ENCODE results near the gene CLMN. TPM values are rescaled to one million over a fixed set of nuclear protein-coding genes. Genes with fewer than 3 reads are reported as not detected.
A peak's percentile ranks its signal among the peaks of the same experiment; 100 is the strongest.
"Not testable (repeated sequence)": the region's sequence is repeated elsewhere in the genome, so short reads cannot be mapped to it uniquely, and the experiment has no call there.

The CLMN gene
- total RNA-seq, 2 donors from 2014 or later: 5.8 to 6.9 TPM

- ATAC-seq (no peak), DNase-seq (ENCODE audit: low spot score in 2 of 2) (no peak)
- Mint-ChIP-seq H3K9me3 (peaks cover 3 to 7% of the 10 kb centered on the region in 2 donors), H3K27ac (no peak overlapping the region), H3K36me3 (peaks cover 15 to 23% of the 10 kb centered on the region in 2 donors)
Measured at GRCh38 chr14:95151561-95151960, 168.1 kb downstream of the CLMN start.

DNA sequence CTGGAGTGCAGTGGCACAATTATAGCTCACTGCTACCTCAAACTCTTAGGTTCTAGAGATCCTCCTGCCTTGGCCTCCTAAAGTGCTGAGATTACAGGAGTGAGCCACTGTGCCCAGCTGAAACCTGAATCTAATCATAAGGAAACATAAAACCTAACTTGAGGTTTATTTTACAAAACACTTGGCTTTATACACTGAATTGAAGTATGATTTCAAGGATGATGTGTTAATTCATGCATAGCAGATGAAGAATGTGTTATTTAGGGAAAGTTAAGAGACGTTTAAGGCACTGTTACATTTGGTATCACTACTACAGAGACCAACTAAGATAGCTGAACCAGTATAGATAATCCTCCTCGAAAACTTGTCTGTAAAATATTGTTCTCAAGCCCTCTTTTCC, 168.8 kb downstream of the CLMN start:
- H3K9me3 Mint-ChIP-seq: peaks cover 3 to 10% of the 10 kb centered on the region in 2 donors
- H3K36me3 Mint-ChIP-seq: peaks cover 16 to 30% of the 10 kb centered on the region in 2 donors
- DNase-seq (ENCODE audit: low spot score in 2 of 2): no peak
- no peak overlapping the region for H3K27ac Mint-ChIP-seq
- peak in 1 of 2 donors; percentile 39 for ATAC-seq

DNA sequence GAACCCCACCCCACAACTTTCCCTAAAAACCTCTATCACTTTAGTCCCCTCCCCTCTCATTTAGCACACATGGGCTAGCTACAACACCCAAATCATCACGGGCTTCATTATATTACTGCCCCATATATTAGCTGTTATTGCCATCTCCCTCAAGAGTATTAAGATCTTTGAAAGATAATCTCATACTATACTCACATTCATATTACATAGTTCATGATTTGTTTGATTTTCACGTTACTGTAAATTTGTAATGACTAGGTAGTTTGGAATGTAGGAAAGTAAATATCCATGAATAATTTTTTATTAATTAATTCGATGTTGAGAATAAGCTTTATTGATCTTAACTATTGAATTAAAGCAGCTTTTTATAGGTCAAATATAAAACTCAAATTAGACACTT, 170.3 kb downstream of the CLMN start:
- Mint-ChIP-seq H3K36me3 (peaks cover 18 to 35% of the 10 kb centered on the region in 2 donors), H3K27ac (no peak overlapping the region), H3K9me3 (peaks cover 3 to 10% of the 10 kb centered on the region in 2 donors)
- no peak for DNase-seq (ENCODE audit: low spot score in 2 of 2)
- no peak for ATAC-seq

DNA sequence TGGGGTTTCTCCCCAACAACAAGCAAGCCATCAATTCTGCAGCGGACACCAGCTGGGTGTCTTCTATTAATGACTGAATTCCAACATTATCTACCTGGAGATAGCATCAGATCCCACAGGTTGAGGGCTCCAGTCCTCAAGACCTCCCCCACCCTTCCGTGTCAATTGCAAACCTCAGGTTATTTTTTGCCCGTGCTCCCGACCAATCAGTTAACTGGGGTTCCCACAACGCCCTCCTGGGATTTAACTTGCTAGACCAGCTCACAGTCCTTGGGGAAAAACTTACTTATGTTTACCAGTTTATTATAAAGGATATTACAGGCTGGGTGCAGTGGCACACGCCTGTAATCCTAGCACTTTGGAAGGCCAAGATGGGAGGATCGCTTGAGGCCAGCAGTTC, 172.1 kb downstream of the CLMN start:
- peaks cover 18 to 35% of the 10 kb centered on the region in 2 donors for H3K36me3 Mint-ChIP-seq
- H3K27ac Mint-ChIP-seq: no peak overlapping the region
- H3K9me3 Mint-ChIP-seq: peaks cover 3 to 10% of the 10 kb centered on the region in 2 donors
- no peak for DNase-seq (ENCODE audit: low spot score in 2 of 2)
- ATAC-seq: no peak

- Mint-ChIP-seq H3K36me3 (peaks cover 18 to 35% of the 10 kb centered on the region in 2 donors), H3K27ac (peak overlapping the region in 1 of 2 donors; percentile 31), H3K9me3 (peaks cover 3 to 10% of the 10 kb centered on the region in 2 donors)
- ATAC-seq (no peak), DNase-seq (ENCODE audit: low spot score in 2 of 2) (no peak)
Measured at GRCh38 chr14:95146079-95146771, 173.5 kb downstream of the CLMN start.

DNA sequence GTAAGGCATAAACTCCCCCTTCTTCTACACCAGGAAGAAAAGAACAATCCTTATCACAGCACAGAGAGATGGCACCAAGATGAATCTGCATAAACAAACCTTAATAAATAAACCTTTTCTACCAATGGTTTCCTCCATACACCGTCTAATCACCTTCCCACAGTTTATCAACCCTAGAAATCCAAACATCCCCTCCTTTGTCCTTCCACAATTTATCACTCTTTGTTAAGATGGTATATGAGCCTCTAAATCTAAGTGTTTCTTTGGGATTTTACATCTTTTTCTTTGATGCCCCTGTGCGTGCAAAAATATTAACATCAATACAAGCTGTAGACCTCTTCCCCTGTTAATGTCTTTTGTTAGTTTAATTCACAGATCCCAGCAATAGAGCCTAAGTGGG, 174.9 kb downstream of the CLMN start:
- DNase-seq (ENCODE audit: low spot score in 2 of 2): no peak
- ATAC-seq: no peak
- peaks cover 18 to 40% of the 10 kb centered on the region in 2 donors for H3K36me3 Mint-ChIP-seq
- H3K27ac Mint-ChIP-seq: no peak overlapping the region
- H3K9me3 Mint-ChIP-seq: peaks cover 3 to 10% of the 10 kb centered on the region in 2 donors

GRCh38 chr14:95143808-95144620, 175.7 kb downstream of the CLMN start:
- peaks cover 3 to 10% of the 10 kb centered on the region in 2 donors for H3K9me3 Mint-ChIP-seq
- peaks cover 18 to 40% of the 10 kb centered on the region in 2 donors for H3K36me3 Mint-ChIP-seq
- ATAC-seq (no peak), DNase-seq (ENCODE audit: low spot score in 2 of 2) (no peak)
- H3K27ac Mint-ChIP-seq: peak overlapping the region in 1 of 2 donors; percentile 17

GRCh38 chr14:95142208-95142607, 177.5 kb downstream of the CLMN start:
- H3K27ac Mint-ChIP-seq: no peak overlapping the region
- ATAC-seq (no peak), DNase-seq (ENCODE audit: low spot score in 2 of 2) (no peak)
- peaks cover 11 to 29% of the 10 kb centered on the region in 2 donors for H3K36me3 Mint-ChIP-seq
- H3K9me3 Mint-ChIP-seq: peaks cover 0 to 7% of the 10 kb centered on the region in 2 donors

DNA sequence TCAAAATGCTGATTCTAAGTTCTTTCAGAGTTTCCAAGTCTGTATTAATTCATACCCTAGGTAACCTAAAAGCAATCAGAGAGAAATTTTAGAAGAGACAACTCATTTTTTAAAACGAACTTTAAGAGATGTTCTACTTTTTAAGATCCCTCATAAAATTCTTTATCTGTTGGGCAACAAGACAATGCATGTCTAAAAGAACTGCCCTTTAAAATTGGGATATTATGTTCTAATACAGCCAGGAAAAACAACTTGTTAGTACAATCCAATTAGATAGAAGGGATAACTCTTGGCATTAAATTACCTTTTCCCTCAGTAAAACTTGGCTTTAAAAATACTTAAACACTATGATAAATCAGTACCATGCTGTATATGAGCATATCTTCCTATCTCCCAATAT, 178.0 kb downstream of the CLMN start:
- Mint-ChIP-seq H3K36me3 (peaks cover 9 to 27% of the 10 kb centered on the region in 2 donors), H3K27ac (no peak overlapping the region), H3K9me3 (peaks cover 0 to 9% of the 10 kb centered on the region in 2 donors)
- DNase-seq (ENCODE audit: low spot score in 2 of 2): no peak
- ATAC-seq: no peak

GRCh38 chr14:95140060-95140858, 179.4 kb downstream of the CLMN start:
- Mint-ChIP-seq H3K9me3 (peaks cover 0 to 5% of the 10 kb centered on the region in 2 donors), H3K36me3 (peaks cover 0 to 24% of the 10 kb centered on the region in 2 donors), H3K27ac (peak overlapping the region; percentile 23 to 87)
- no peak for DNase-seq (ENCODE audit: low spot score in 2 of 2)
- peak; percentile 31 to 83 for ATAC-seq

GRCh38 chr14:95138876-95139275, 180.8 kb downstream of the CLMN start:
- H3K36me3 Mint-ChIP-seq: peaks cover 0 to 24% of the 10 kb centered on the region in 2 donors
- no peak for DNase-seq (ENCODE audit: low spot score in 2 of 2)
- no peak for ATAC-seq
- H3K9me3 Mint-ChIP-seq: peaks cover 0 to 5% of the 10 kb centered on the region in 2 donors
- no peak overlapping the region for H3K27ac Mint-ChIP-seq

DNA sequence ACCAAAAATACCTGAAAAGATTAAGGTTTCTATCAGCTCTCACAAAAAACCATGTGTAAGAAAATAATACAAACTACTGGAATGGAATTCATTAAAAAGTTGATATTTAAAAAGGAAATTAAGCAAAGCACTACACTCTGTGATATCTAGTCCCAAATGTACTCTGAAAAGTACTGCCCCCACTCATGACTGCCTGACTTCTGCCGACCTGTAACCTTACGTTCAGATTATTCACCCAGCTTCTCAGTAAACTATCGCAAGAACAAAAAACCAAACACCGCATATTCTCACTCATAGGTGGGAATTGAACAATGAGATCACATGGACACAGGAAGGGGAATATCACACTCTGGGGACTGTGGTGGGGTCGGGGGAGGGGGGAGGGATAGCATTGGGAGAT, 181.3 kb downstream of the CLMN start:
- ATAC-seq; H3K27ac Mint-ChIP-seq; H3K9me3 Mint-ChIP-seq; DNase-seq (ENCODE audit: low spot score in 2 of 2): not testable (repeated sequence)
- H3K36me3 Mint-ChIP-seq: peaks cover 0 to 24% of the 10 kb centered on the region in 2 donors

DNA sequence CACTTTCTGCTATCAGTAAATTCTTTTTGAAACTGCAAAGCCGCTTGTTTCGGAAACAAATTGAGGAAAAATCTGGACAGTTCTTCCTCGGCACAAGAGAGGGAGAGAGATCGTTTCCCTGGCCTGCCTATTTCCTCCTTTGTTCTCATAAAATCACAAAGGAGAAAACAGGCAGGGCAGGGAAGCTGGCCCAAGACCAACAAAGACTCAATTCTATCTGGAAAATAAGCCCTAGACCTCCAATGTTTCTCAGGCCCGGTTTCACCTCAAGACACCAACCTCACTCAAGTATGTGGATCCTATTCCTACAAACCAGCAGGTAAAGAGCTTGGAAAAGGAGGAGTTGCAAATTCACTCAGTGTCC, 181.9 kb downstream of the CLMN start:
- peaks cover 0 to 5% of the 10 kb centered on the region in 2 donors for H3K9me3 Mint-ChIP-seq
- DNase-seq (ENCODE audit: low spot score in 2 of 2) (no peak), ATAC-seq (no peak)
- peak overlapping the region in 1 of 2 donors; percentile 44 for H3K27ac Mint-ChIP-seq
- peaks cover 0 to 25% of the 10 kb centered on the region in 2 donors for H3K36me3 Mint-ChIP-seq

DNA sequence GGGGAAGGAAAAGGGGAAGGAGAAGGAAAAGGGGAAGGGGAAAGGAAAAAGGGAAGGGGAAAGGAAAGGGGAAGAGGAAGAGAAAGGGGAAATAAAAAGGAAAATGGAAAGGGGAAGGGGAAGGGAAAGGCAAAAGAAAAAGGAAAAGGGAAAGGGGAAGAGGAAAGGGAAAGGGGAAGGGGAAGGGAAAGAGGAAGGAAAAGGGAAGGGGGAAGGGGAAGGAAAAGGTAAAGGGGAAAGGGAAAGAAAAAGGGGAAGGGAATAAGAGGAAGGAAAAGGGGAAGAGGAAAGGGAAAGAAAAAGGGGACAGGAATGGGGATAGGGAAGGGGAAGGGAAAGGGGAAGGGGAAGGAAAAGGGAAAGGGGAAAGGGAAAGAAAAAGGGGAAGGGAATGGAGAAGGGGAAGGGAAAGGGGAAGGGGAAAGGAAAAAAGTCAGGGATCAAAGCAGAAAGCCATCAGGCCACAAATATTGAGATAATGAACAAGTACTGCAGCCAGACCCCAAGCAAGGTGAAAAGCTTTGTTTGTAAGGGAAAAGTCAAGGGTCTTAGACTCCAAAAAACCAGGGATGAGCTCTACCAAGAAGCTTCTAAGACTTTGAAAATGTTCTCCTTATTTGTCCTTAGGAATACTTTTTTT, 182.4 kb downstream of the CLMN start:
- Mint-ChIP-seq H3K9me3 (peaks cover 0 to 5% of the 10 kb centered on the region in 2 donors), H3K27ac (peak overlapping the region; percentile 44 to 53), H3K36me3 (peaks cover 0 to 30% of the 10 kb centered on the region in 2 donors)
- ATAC-seq (no peak), DNase-seq (ENCODE audit: low spot score in 2 of 2) (no peak)

- H3K36me3 Mint-ChIP-seq: peaks cover 0 to 37% of the 10 kb centered on the region in 2 donors
- no peak for DNase-seq (ENCODE audit: low spot score in 2 of 2)
- peaks cover 0 to 5% of the 10 kb centered on the region in 2 donors for H3K9me3 Mint-ChIP-seq
- no peak for ATAC-seq
- peak overlapping the region; percentile 5 to 53 for H3K27ac Mint-ChIP-seq
Measured at GRCh38 chr14:95136631-95137030, 183.1 kb downstream of the CLMN start.

DNA sequence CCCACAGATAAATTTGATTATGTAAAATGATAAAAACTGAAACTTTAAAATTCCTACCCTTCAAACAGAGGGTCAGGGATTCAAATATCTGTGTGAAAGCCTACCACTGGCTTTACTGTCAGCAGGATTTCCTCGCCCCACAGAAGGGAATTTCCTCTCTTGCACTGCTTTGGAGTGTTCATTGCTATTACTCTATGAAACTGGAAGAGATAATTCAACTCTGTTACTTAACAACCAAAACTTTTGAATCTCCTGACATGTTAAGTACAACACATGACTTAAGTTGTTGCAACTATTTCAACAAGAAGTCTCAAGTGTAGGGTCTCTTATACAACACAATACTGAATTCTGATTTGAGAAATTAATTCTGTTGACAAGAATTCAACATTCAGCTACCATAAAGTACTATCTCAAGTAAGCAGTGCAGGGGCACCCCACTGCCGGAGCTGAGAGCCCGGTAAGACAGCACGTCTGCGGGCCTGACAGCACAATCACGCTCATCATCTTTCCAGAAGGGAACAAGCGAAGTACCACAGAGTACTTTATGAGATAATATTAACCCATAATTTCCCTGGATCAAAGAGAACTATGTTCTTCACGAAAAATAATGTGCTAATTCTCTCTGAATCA, 185.3 kb downstream of the CLMN start:
- ATAC-seq: no peak
- no peak for DNase-seq (ENCODE audit: low spot score in 2 of 2)
- Mint-ChIP-seq H3K36me3 (peaks cover 0 to 36% of the 10 kb centered on the region in 2 donors), H3K27ac (peak overlapping the region in 1 of 2 donors; percentile 25), H3K9me3 (peaks cover 0 to 5% of the 10 kb centered on the region in 2 donors)
